ENCODE measurements around the gene PRR12. TPM values are rescaled to one million over a fixed set of nuclear protein-coding genes. Genes with fewer than 3 reads are reported as not detected.
A peak's percentile ranks its signal among the peaks of the same experiment; 100 is the strongest.

PRR12 gene
- total RNA-seq, 1 experiment from 2014 or later, result 40.4 TPM

DNA sequence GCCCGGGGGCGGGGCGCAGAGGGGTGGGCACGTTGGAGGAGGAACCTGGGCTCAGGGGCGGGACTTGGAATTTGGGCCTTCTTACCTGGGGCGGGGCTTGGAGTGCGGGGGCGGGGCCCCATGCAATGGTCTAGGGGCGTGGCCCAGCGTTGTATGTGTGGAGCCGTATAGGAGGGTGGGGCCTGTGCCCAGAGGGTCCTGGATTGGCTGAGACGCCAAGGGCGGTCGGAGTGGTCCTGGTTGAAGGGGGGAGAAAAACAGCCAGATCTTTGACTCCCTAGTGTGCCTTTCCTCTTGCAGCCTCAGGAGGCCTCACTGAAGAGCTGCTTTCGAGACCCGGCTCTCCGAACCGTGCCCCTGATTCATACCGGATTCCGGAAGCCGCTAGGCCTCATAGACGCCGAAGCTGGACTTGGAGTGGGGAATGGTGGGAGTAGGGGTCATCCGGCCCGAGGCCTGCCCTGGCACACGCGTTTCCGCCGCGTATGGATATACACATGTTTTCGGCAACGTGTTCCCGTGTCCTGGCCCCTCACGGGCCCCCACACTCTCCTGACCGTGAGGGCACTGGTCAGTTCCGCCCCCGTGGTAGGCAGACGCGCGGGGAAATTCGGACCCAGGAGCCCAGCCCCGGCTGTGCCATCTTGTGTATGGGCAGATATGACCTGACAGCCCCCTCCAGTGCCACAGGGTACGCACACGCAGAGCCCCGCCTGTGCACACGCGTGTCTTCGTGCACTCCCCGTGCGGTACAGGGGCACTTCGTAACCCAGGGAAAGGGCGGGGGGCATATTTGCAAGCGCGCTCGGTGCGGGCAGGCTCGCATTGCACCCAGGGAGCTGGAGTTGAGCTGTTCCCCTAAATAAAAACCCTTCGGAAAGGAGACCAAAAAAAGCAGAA, 661 bp upstream of the PRR12 start:
- intact Hi-C loops (cut with micrococcal nuclease; ENCODE audit: unreplicated experiment), result loop anchor here (1.0 to 2.0 kb wide), 4 partner anchors 10 to 286 kb away; partner anchors contain the start of genes AKT1S1, NOSIP, RRAS and TBC1D17
- Histone ChIP-seq H3K4me3 (peak overlapping the region; percentile 89), H4K20me1 (ENCODE audit: insufficient read depth) (peaks cover 11% of the 10 kb centered on the region), H3K27ac (peak overlapping the region; percentile 71), H3F3A (ENCODE audit: insufficient read depth, low read depth) (peaks cover 38% of the 10 kb centered on the region), H3K9me2 (ENCODE audit: insufficient read depth) (no peaks in the 10 kb centered on the region), H2AFZ (peak overlapping the region; percentile 85), H3K27me3 (ENCODE audit: insufficient read depth, low read depth) (no peaks in the 10 kb centered on the region), H3K9me3 (ENCODE audit: insufficient read depth, low read depth) (no peaks in the 10 kb centered on the region), H3K79me2 (ENCODE audit: low read depth) (peaks cover 35% of the 10 kb centered on the region), H3K4me1 (replicated peaks; ENCODE audit: insufficient read depth) (peaks cover 9% of the 10 kb centered on the region; the same call in 1 of the 2 replicates), H3K4me2 (peak overlapping the region; percentile 99), H3K36me3 (ENCODE audit: low read depth) (no peaks in the 10 kb centered on the region)
- peak; percentile 96 to 99 for DNase-seq
- ChIA-PET CTCF (interaction anchor here (0.6 kb wide), 1 partner anchor 80 kb away, joined by 3 read pairs; no protein-coding TSS in a partner anchor), POLR2A (ENCODE audit: unreplicated experiment) (interaction anchor here (0.5 to 1.5 kb wide), 6 partner anchors 32 to 461 kb away, joined by 3 to 14 read pairs (median 6); partner anchors contain the start of genes RRAS and SCAF1)
- TF ChIP-seq EZH2 (IDR thresholded peaks at IDR 0.05; ENCODE audit: low read depth), result no peak
- TF ChIP-seq, protein P1, sequence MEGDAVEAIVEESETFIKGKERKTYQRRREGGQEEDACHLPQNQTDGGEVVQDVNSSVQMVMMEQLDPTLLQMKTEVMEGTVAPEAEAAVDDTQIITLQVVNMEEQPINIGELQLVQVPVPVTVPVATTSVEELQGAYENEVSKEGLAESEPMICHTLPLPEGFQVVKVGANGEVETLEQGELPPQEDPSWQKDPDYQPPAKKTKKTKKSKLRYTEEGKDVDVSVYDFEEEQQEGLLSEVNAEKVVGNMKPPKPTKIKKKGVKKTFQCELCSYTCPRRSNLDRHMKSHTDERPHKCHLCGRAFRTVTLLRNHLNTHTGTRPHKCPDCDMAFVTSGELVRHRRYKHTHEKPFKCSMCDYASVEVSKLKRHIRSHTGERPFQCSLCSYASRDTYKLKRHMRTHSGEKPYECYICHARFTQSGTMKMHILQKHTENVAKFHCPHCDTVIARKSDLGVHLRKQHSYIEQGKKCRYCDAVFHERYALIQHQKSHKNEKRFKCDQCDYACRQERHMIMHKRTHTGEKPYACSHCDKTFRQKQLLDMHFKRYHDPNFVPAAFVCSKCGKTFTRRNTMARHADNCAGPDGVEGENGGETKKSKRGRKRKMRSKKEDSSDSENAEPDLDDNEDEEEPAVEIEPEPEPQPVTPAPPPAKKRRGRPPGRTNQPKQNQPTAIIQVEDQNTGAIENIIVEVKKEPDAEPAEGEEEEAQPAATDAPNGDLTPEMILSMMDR (conservative IDR thresholded peaks at IDR 0.05), result no peak; the same call in 1 of the 2 replicates
- BruUV-seq (replicated peaks), result TSS peak; percentile 95

DNA sequence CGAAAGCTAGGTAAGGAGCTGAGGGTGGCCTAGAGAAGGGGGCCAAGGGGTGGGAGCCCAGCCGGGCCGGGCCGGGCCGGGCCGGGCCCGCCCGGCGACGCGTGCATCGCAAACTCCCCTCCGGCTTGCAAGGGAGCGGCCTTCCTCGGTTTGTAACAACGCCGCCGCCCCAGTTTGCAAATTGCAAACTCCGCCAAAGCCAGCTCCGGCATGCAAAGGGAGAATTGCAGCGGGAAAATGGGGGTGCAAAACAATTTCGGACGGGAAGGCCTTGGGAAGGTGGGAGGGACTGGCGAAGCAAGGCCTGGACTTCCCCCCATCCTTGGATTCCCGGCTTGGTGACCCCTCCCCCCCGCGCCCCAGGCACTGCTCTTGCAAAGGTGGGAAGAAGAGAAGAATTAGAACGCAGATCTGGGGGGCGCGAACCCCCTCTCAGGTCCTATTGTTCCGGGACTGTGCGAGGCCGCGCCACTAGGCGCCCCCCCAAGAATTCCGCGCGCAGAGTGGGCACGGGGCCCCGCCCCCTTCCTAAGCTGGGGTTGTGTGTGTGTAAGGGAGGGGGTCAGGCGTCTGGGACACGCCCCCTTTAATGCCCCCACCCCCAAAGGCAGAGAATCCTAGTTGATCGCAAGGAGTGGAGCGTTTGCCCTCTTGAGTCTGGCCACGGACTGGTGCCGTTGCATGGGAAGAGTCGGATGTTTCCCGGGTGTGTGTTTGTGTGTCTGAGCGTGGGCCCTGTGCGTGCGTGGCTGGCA, 926 bp downstream of the PRR12 start:
- CTCF ChIA-PET, result interaction anchor here (0.6 to 0.7 kb wide), 2 partner anchors 33 to 74 kb away, joined by 6 to 13 read pairs; no protein-coding TSS in a partner anchor
- BruUV-seq (replicated peaks), result no TSS peak

More for the DNA sequence above, 926 bp downstream of the PRR12 start:
- Histone ChIP-seq H2AFZ (peak overlapping the region; percentile 41; the same call in 1 of the 2 replicates), H4K20me1 (ENCODE audit: insufficient read depth) (peaks cover 18% of the 10 kb centered on the region), H3K9me3 (ENCODE audit: insufficient read depth, low read depth) (no peaks in the 10 kb centered on the region), H3K36me3 (ENCODE audit: low read depth) (no peaks in the 10 kb centered on the region), H3K9me2 (ENCODE audit: insufficient read depth) (no peaks in the 10 kb centered on the region), H3K4me1 (replicated peaks; ENCODE audit: insufficient read depth) (peaks cover 9% of the 10 kb centered on the region; the same call in 1 of the 2 replicates), H3K4me2 (peak overlapping the region; percentile 95), H3K27ac (peak overlapping the region; percentile 36; the same call in 1 of the 2 replicates), H3K4me3 (peak overlapping the region; percentile 89), H3K79me2 (ENCODE audit: low read depth) (peaks cover 46% of the 10 kb centered on the region), H3F3A (ENCODE audit: insufficient read depth, low read depth) (peaks cover 37% of the 10 kb centered on the region), H3K27me3 (ENCODE audit: insufficient read depth, low read depth) (no peaks in the 10 kb centered on the region)
- peak; percentile 56 to 76 for DNase-seq
- TF ChIP-seq, protein P1 (conservative IDR thresholded peaks at IDR 0.05), result no peak
- TF ChIP-seq EZH2 (IDR thresholded peaks at IDR 0.05; ENCODE audit: low read depth), result no peak
- POLR2A ChIA-PET (ENCODE audit: unreplicated experiment), result interaction anchor here (0.6 to 1.7 kb wide), 5 partner anchors 11 to 599 kb away, joined by 3 to 22 read pairs (median 5); partner anchors contain the start of genes NOSIP, PRRG2 and RRAS
- intact Hi-C loops (cut with micrococcal nuclease; ENCODE audit: unreplicated experiment), result loop anchor here (2.0 kb wide), 2 partner anchors 73 to 285 kb away; partner anchors contain the start of genes AKT1S1, BCL2L12, IRF3 and TBC1D17

All from PC-9 (cell line).